GM18951 (cell line): ENCODE results near the gene MFSD11.
"Not testable (repeated sequence)": the region's sequence is repeated elsewhere in the genome, so short reads cannot be mapped to it uniquely, and the experiment has no call there.

Source experiments
- POLR2A ChIP-seq: IDR thresholded peaks from 4 replicates; pipeline ENCODE4 v1.6.1; 2011; ENCODE audit warnings: mild to moderate bottlenecking; ENCODE audit not compliant: insufficient read length, insufficient read depth; ENCODE audit errors: extremely low read depth
- in situ Hi-C: fragments of 300-500 bp; cut with MboI; formaldehyde crosslinking; loops from one replicate; pipeline ENCODE4 v1.12.0; 2022; ENCODE audit warnings: low sequenced_read_pairs, mixed read lengths, inconsistent platforms; ENCODE audit not compliant: unreplicated experiment

The MFSD11 gene

GRCh38 chr17:76701471-76701967, 36.4 kb upstream of the MFSD11 start:
- TF ChIP-seq POLR2A: no peak
- in situ Hi-C loops: no loop called here

DNA sequence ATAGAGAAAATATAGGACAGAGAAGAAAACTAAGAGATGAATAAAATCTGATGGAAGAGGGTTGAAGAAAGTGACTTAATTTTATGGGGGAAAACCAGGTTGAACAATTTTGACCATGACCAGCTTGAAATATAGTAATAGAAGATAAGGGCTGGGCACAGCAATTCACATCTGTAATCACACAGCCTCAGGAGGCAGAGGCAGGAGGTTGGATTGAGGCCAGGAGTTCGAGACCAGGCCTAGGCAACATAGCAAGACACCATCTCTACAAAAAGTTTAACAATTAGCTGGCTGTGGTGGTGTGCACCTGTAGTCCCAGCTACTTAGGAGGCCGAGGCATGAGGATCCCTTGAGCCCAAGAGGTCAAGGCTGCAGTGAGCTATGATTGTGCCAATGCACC, 35.8 kb upstream of the MFSD11 start:
- TF ChIP-seq POLR2A: no peak
- in situ Hi-C loops: no loop called here

DNA sequence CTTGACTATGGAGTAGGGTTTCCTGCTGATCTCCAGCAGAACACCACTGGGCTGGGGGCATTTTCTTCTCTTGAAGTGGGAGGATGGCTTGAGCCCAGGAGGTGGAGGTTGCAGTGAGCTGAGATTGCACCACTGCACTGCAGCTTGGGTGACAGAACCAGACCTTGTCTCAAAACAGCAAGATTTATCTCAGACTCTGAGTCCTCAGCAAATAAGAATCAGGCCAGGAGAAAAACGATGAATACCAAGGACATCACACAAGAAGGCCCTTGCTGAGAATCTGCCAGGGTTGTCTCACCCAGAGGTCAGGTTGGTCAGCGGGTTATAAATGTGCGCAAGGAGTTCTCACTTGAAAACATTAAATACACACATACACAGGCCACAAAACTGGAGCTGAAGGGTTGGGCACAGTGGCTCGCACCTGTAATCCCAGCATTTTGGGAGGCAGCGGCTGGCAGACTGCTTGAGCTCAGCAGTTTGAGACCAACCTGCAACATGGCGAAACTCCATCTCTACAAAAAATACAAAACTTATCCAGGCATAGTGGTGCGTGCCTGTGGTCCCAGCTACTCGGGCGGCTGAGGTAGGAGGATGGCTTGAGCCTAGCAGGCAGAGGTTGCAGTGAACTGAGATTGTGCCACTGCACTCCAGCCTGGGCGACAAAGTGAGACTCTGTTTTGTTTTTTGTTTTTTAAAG, 34.8 kb upstream of the MFSD11 start:
- TF ChIP-seq POLR2A: no peak

GRCh38 chr17:76704805-76705204, 33.1 kb upstream of the MFSD11 start:
- in situ Hi-C loops: no loop called here
- no peak for TF ChIP-seq POLR2A

More for the DNA sequence above, 34.8 kb upstream of the MFSD11 start:
- in situ Hi-C loops: no loop called here

GRCh38 chr17:76706817-76707216, 31.1 kb upstream of the MFSD11 start:
- TF ChIP-seq POLR2A: no peak
- in situ Hi-C loops: no loop called here

DNA sequence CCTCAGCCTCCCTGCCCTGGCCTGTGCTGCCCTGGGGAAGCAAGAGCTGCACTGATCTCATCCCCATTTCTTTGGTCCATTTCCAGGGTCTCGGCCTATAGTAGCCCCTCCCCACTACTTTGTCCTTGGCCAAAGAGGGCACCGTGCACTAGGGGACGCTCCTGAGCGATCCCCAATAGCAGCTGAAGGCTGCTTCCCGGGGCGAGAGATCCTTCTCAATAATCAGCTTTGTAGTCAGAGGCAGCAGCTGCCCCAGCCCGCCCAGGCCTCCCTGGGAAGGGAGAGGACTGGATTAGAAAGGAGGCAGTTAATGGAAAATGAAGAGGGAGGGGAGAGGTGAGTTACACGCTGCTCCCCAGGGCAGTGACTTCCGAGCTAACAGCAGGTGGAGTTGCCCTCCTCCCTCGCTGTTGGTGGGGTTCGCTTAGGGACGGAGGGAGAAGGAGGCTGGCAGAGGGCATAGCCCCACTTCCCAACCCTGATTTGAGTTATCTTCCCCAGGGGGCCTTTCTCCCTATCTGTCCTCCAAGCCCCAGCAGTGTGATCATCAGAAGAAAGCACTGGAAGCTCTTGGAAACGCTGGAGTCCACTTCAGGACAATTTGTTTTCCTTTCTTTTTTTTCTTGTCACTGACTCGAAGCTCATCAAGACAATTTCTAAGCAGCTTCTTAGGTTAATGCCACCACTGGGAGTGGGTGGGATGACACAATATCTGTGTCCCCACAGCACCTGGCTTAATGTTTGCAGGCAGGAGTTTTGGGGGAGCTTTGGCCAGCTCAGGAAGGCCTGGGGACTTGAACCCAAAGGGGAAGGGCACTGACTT, 29.7 kb upstream of the MFSD11 start:
- in situ Hi-C loops: no loop called here
- TF ChIP-seq POLR2A: no peak

DNA sequence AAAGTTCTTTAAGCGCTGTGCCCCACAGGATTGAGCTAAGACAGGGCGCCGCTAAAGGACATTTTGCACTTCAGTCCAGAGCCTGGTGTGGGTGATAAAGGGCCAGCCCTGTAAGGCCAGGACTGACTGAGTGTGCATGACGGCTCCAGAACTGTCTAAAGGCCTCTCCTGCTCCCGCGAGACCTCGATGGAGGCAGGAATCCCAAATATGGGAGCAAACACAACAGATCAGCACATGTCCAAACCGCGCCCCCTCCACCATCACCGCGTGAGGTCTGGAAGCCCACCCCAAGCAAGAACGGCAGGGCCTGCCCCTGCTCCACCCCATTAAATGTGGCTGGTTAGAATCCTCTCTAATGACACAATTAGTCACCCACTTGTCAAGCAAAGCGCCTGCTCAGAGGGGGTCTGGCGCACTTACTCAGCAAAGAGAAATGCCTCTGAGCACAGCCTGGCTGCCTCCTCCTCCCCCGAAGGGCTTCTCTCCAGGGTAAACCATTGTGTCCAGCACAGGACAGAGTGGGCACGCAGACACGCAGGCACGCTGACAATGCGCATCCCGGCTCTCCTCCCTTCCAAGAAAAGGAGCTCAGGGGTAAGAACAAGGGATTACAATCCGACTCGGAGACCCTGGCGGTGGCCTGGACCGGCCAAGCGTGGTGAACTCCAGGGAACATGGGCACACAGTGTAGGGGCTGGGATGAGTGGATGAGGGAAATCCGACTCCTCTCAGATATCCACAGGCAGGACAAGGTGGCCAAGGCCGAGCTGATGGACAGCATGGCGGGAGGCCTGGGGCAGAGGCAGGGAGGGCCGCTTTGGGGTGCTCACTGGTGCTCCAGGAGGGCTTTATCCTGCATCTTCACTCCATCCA, 28.6 kb upstream of the MFSD11 start:
- in situ Hi-C loops: no loop called here
- no peak for TF ChIP-seq POLR2A

GRCh38 chr17:76709951-76710862, 27.7 kb upstream of the MFSD11 start:
- in situ Hi-C loops: not testable (repeated sequence)

DNA sequence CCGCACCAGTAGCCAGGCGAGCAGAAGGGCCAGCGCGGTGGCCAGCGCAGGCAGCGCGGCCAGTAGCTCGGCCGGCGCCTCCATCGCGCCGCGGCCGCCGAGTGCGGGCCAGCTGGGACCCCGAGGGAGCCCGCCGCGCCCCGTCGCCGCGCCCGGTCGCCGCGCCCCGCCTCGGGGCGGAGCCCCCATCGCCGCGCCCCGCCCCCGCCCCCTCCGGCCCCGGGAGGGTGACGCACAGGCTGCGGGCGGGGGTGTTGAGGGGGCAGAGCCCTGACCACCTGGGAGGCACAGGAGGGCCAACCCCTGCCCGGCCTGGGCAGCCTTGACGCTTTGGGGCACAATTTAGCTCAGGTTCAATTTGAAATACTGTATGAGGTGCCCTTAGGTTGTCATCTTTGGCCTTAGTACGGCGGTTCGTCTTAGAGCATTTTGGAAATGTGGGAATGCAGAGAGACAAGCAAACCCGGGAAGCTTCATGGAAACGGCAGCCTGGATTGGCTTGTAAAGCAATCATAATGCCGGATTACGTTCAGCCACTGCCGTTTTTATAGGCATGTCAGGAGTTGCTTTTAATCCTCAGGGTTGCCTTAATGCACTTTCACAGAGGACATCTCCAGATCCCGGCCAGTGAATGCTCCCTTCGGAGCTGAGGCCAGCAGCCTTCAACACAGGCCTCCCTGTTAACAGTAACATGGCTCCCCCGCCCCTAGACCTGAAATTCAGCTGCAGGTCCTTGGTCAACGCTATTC, 26.9 kb upstream of the MFSD11 start, which contains the start of gene MXRA7:
Gene MXRA7, minus strand, starts transcription at position 103 of the 749 bp plus-strand sequence. Its CDS starts 19 bp downstream, at position 84.
- no peak for TF ChIP-seq POLR2A
- in situ Hi-C loops: no loop called here

DNA sequence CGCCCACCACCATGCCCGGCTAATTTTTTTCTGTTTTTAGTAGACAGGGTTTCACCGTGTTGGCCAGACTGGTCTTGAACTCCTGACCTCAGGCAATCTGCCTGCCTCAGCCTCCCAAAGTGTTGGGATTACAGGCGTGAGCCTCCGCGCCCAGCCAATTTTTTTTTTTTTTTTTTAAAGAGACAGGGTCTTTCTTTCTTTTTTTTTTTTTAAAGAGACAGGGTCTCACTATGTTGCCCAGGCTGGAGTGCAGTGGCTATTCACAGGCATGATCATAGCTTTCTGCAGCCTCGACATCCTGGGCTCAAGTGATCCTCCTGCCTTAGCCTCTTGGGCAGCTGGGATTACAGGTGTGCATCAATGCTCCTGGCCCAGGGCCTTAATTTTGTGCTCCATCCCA, 25.6 kb upstream of the MFSD11 start:
- in situ Hi-C loops: not testable (repeated sequence)

DNA sequence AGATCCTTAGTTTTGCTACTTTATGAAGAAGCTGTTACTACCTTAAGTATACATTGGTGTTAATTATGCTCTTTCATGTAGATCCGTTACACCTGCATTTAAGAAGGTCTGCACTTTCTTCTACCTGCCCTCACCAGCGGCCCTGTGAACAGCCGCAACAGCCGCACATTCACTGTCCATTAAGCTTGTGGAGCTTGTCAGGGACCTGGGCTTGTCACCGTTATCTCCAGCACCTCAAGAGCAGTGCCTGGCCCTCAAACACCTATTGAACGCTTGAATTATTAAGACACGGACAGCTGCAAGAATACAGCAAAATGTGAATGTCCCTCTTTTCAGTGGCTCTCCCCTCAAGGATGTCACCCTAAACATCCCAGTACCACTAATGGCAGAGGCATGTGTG, 24.2 kb upstream of the MFSD11 start:
- TF ChIP-seq POLR2A: no peak
- in situ Hi-C loops: no loop called here

DNA sequence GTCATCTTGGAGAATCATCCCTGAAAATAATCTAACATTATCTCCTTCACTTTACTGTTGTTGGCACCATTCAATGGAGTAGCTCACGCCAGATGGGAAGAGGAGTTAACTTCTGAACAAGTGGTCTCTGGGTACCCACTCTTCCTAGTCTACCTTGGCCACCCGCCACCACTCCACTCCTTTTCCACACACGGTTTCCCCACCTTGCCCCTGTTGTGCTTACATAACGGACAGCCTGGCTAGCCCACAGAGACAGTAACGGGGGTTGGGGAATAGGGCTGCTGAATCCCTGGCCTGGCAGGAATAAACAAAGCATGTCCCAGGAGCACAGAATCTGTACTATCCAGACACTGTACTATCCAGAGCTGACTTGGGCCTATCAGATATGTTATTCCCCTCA, 23.6 kb upstream of the MFSD11 start:
- no peak for TF ChIP-seq POLR2A
- in situ Hi-C loops: no loop called here
